C4-2B (cell line): ENCODE results near the gene FBXL13.

Experiments used
- ZFX ChIP-seq: fragments of 450-650 bp; IDR thresholded peaks from 2 replicates; pipeline ENCODE4 v1.6.1; 2017
- TF ChIP-seq, protein P1 (sequence below): fragments of 450-650 bp; conservative IDR thresholded peaks from 2 replicates; pipeline ENCODE4 v1.5.1; 2017; ENCODE audit warnings: mild to moderate bottlenecking

DNA sequence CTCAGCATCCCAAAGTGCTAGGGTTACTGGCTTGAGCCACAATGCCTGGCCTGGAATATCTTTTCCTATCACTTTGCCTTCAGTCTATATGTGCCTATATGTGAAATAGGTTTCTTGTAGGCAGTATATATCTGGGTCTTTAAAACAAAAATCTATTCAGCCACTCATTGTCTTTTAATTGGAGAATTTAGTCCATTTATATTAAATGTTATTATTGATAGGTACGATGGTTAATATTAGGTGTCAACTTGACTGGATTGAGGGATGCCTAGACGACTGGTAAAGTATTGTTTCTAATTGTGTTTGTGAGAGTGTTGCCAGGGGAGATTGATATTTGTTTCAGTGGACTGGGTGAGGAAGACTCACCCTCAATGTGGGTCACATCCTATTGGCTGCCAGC lies 73.4 kb downstream of the FBXL13 start:
- TF ChIP-seq, protein P1, sequence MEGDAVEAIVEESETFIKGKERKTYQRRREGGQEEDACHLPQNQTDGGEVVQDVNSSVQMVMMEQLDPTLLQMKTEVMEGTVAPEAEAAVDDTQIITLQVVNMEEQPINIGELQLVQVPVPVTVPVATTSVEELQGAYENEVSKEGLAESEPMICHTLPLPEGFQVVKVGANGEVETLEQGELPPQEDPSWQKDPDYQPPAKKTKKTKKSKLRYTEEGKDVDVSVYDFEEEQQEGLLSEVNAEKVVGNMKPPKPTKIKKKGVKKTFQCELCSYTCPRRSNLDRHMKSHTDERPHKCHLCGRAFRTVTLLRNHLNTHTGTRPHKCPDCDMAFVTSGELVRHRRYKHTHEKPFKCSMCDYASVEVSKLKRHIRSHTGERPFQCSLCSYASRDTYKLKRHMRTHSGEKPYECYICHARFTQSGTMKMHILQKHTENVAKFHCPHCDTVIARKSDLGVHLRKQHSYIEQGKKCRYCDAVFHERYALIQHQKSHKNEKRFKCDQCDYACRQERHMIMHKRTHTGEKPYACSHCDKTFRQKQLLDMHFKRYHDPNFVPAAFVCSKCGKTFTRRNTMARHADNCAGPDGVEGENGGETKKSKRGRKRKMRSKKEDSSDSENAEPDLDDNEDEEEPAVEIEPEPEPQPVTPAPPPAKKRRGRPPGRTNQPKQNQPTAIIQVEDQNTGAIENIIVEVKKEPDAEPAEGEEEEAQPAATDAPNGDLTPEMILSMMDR: no peak
- TF ChIP-seq ZFX: no peak
